ENCODE measurements around the gene PCDHA1. TPM values are rescaled to one million over a fixed set of nuclear protein-coding genes. Genes with fewer than 3 reads are reported as not detected.

PCDHA1 gene
- total and polyA plus RNA-seq, 2 donors (not counting 3 experiments of a cell fraction or from before 2014, with no cell fraction given): 0.04 TPM; not detected in 1

DNA sequence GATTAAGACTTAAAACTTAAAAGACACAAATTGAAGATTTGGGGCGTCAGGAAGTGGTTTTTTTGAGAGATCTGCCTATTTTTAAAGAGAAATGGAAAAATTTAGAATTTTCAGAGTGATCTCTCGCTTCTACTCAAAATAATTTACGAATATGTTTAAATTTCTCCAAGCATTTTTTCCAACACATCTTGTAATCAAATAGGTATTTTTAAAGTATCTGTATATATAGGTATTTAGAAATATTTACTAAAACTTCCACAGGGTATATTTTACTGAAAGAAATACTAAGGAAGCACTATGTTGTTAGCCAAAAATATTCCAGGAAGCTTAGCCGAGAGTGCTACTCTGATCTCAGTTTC lies 255.5 kb downstream of the PCDHA1 start:
- no peak overlapping the region for H3K27ac ChIP-seq (ENCODE audit: insufficient read depth, low read depth, low read length)
- TF ChIP-seq FOS (IDR thresholded peaks at IDR 0.05; ENCODE audit: borderline replicate concordance, insufficient read depth, low read length): no peak
- TF ChIP-seq EZH2 (IDR thresholded peaks at IDR 0.05; ENCODE audit: borderline replicate concordance, low read depth, low read length, severe bottlenecking): no peak
- TF ChIP-seq, protein P1, sequence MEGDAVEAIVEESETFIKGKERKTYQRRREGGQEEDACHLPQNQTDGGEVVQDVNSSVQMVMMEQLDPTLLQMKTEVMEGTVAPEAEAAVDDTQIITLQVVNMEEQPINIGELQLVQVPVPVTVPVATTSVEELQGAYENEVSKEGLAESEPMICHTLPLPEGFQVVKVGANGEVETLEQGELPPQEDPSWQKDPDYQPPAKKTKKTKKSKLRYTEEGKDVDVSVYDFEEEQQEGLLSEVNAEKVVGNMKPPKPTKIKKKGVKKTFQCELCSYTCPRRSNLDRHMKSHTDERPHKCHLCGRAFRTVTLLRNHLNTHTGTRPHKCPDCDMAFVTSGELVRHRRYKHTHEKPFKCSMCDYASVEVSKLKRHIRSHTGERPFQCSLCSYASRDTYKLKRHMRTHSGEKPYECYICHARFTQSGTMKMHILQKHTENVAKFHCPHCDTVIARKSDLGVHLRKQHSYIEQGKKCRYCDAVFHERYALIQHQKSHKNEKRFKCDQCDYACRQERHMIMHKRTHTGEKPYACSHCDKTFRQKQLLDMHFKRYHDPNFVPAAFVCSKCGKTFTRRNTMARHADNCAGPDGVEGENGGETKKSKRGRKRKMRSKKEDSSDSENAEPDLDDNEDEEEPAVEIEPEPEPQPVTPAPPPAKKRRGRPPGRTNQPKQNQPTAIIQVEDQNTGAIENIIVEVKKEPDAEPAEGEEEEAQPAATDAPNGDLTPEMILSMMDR (IDR thresholded peaks at IDR 0.05; ENCODE audit: extremely low read depth in 1 of 2, insufficient read depth in 1 of 2, low read depth in 1 of 2, low read length in 2 of 2): no peak
- no peak for TF ChIP-seq MAX (IDR thresholded peaks at IDR 0.05; ENCODE audit: insufficient read depth, insufficient read length)
- no peak overlapping the region for H3K4me2 ChIP-seq (ENCODE audit: insufficient read depth, low read length)
- dilution Hi-C loops (cut with MboI; ENCODE audit: extremely low pct_ligation_motif_present, low sequenced_read_pairs) (no loop called here), intact Hi-C loops (cut with micrococcal nuclease) (loop anchor here (1.0 to 5.0 kb wide), 7 partner anchors 74 to 219 kb away; partner anchors contain the start of genes PCDHA11, PCDHA13, PCDHA8 and PCDHA9)
- DNase-seq (ENCODE audit: low read depth, low spot score): no peak
- no peaks in the 10 kb centered on the region for H3K9me1 ChIP-seq (replicated peaks; ENCODE audit: control insufficient read depth, extremely low read depth, insufficient read depth, low read length)
- no peaks in the 10 kb centered on the region for H3K9me3 ChIP-seq (replicated peaks; ENCODE audit: control insufficient read depth, insufficient read depth, low read length)
- H3K79me2 ChIP-seq (ENCODE audit: control insufficient read depth, insufficient read depth, low read length): no peaks in the 10 kb centered on the region
- H3K36me3 ChIP-seq (ENCODE audit: control insufficient read depth in 2 of 2, extremely low read depth in 1 of 2, insufficient read depth in 2 of 2, low read length in 2 of 2): no peaks in the 10 kb centered on the region
- H4K20me1 ChIP-seq (replicated peaks; ENCODE audit: control insufficient read depth, extremely low read depth, insufficient read depth, low read length): no peaks in the 10 kb centered on the region
- no peak overlapping the region for H3K4me3 ChIP-seq (replicated peaks in 1 of 3; ENCODE audit: insufficient read depth in 1 of 3, low read depth in 1 of 3, low read length in 3 of 3)
- no peaks in the 10 kb centered on the region for H3K27me3 ChIP-seq (ENCODE audit: control insufficient read depth in 2 of 2, insufficient read depth in 2 of 2, low read length in 2 of 2)
- BruUV-seq (replicated peaks): no TSS peak
- H3K4me1 ChIP-seq (ENCODE audit: control insufficient read depth, extremely low read depth, insufficient read depth, low read length): no peaks in the 10 kb centered on the region
- FAIRE-seq: no peak
- POLR2A ChIA-PET: interaction anchor here (0.6 kb wide), 1 partner anchor 32 kb away, joined by 3 read pairs; no protein-coding TSS in a partner anchor
- CTCF ChIA-PET: interaction anchor here (0.7 to 2.3 kb wide), 11 partner anchors 11 to 247 kb away, joined by 3 to 34 read pairs (median 4); partner anchors contain the start of genes PCDHA10, PCDHA13, PCDHA2 and PCDHA4
- H2AFZ ChIP-seq (ENCODE audit: low read depth, low read length): no peak overlapping the region
- H3K9ac ChIP-seq (replicated peaks; ENCODE audit: extremely low read depth, insufficient read depth, low read length): no peak overlapping the region

GRCh38 chr5:141042555-141042954 lies 256.6 kb downstream of the PCDHA1 start:
- POLR2A ChIA-PET: no interaction called here
- DNase-seq (ENCODE audit: low read depth, low spot score): no peak
- H3K4me3 ChIP-seq (replicated peaks in 1 of 3; ENCODE audit: insufficient read depth in 1 of 3, low read depth in 1 of 3, low read length in 3 of 3): no peak overlapping the region
- H3K79me2 ChIP-seq (ENCODE audit: control insufficient read depth, insufficient read depth, low read length): no peaks in the 10 kb centered on the region
- BruUV-seq (replicated peaks): no TSS peak
- no peak overlapping the region for H3K9ac ChIP-seq (replicated peaks; ENCODE audit: extremely low read depth, insufficient read depth, low read length)
- H3K4me1 ChIP-seq (ENCODE audit: control insufficient read depth, extremely low read depth, insufficient read depth, low read length): no peaks in the 10 kb centered on the region
- no peak overlapping the region for H2AFZ ChIP-seq (ENCODE audit: low read depth, low read length)
- TF ChIP-seq GATA2 (IDR thresholded peaks at IDR 0.05; ENCODE audit: insufficient read depth, insufficient read length, low read depth, low read length) (no peak), MAX (IDR thresholded peaks at IDR 0.05; ENCODE audit: insufficient read depth, insufficient read length) (no peak), POLR2AphosphoS5 (IDR thresholded peaks at IDR 0.05; ENCODE audit: insufficient read depth, low read depth, low read length) (no peak)
- intact Hi-C loops (cut with micrococcal nuclease) (loop anchor here (5.0 kb wide), 1 partner anchor 75 kb away; the partner anchor contains the start of gene PCDHAC2), dilution Hi-C loops (cut with MboI; ENCODE audit: extremely low pct_ligation_motif_present, low sequenced_read_pairs) (no loop called here)
- H3K4me2 ChIP-seq (ENCODE audit: insufficient read depth, low read length): no peak overlapping the region
- no peaks in the 10 kb centered on the region for H3K9me1 ChIP-seq (replicated peaks; ENCODE audit: control insufficient read depth, extremely low read depth, insufficient read depth, low read length)
- no peak for FAIRE-seq
- CTCF ChIA-PET: no interaction called here
- H3K9me3 ChIP-seq (replicated peaks; ENCODE audit: control insufficient read depth, insufficient read depth, low read length): no peaks in the 10 kb centered on the region
- no peaks in the 10 kb centered on the region for H3K27me3 ChIP-seq (ENCODE audit: control insufficient read depth in 2 of 2, insufficient read depth in 2 of 2, low read length in 2 of 2)
- H3K36me3 ChIP-seq (ENCODE audit: control insufficient read depth in 2 of 2, extremely low read depth in 1 of 2, insufficient read depth in 2 of 2, low read length in 2 of 2): no peaks in the 10 kb centered on the region
- no peaks in the 10 kb centered on the region for H4K20me1 ChIP-seq (replicated peaks; ENCODE audit: control insufficient read depth, extremely low read depth, insufficient read depth, low read length)
- no peak overlapping the region for H3K27ac ChIP-seq (ENCODE audit: insufficient read depth, low read depth, low read length)
